CD14-positive monocyte (primary cell): ENCODE measurements around the gene MFGE8. TPM values are rescaled to one million over a fixed set of nuclear protein-coding genes. Genes with fewer than 3 reads are reported as not detected.
"Not testable (repeated sequence)": the region's sequence is repeated elsewhere in the genome, so short reads cannot be mapped to it uniquely, and the experiment has no call there.

Source experiments
- DNase-seq, 3 donors: peaks; one replicate each; pipeline ENCODE4 v3.0.0-alpha.2; 2011 to 2022
- H2AFZ ChIP-seq: 2 replicates; pipeline ENCODE4 v1.6.0; 2012; ENCODE audit warnings: mild to moderate bottlenecking, low read depth, low read length, inconsistent platforms; ENCODE audit not compliant: insufficient read depth, poor library complexity, severe bottlenecking
- H3K27ac ChIP-seq, 2 donors: 1 replicate in 1 of 2; 2 replicates in 1 of 2; pipeline ENCODE4 v1.5.1; 2012 to 2013; ENCODE audit warnings: low read length in 2 of 2, control low read depth in 1 of 2, inconsistent platforms in 1 of 2, low read depth in 1 of 2, mild to moderate bottlenecking in 1 of 2
- H3K27me3 ChIP-seq, 2 donors: one replicate each; pipeline versions ENCODE4 v1.6.0 to v1.6.1; 2011 to 2013; ENCODE audit warnings: low read length in 2 of 2; ENCODE audit not compliant: control insufficient read depth in 2 of 2, insufficient read depth in 2 of 2
- H3K36me3 ChIP-seq, 2 donors: replicated peaks in 1 of 2; 1 replicate in 1 of 2; 2 replicates in 1 of 2; pipeline versions ENCODE4 v1.5.1 to v1.6.1; 2012 to 2013; ENCODE audit warnings: low read length in 2 of 2, control low read depth in 1 of 2, inconsistent platforms in 1 of 2, mild to moderate bottlenecking in 1 of 2; ENCODE audit not compliant: insufficient read depth in 2 of 2, control insufficient read depth in 1 of 2
- H3K4me1 ChIP-seq, 2 donors: 1 replicate in 1 of 2; 2 replicates in 1 of 2; pipeline versions ENCODE4 v1.5.1 to v1.6.1; 2012 to 2013; ENCODE audit warnings: low read length in 2 of 2, control low read depth in 1 of 2, inconsistent platforms in 1 of 2, mild to moderate bottlenecking in 1 of 2, moderate library complexity in 1 of 2; ENCODE audit not compliant: insufficient read depth in 2 of 2, control insufficient read depth in 1 of 2
- H3K4me2 ChIP-seq: replicated peaks from 2 replicates; pipeline ENCODE3; 2012; ENCODE audit warnings: low read length, moderate library complexity, mild to moderate bottlenecking; ENCODE audit not compliant: poor library complexity, severe bottlenecking; ENCODE audit errors: extremely low read depth
- H3K4me3 ChIP-seq, 3 experiments: fragments of 200-600 bp in 1 of 3; sonication (generic) in 1 of 3; replicated peaks in 1 of 3; 1 replicate in 2 of 3; 2 replicates in 1 of 3; pipeline ENCODE4 v1.5.1; 2011 to 2013; ENCODE audit warnings: low read length in 3 of 3, mild to moderate bottlenecking in 3 of 3, control low read depth in 2 of 3, low read depth in 2 of 3, inconsistent platforms in 1 of 3, moderate library complexity in 1 of 3
- H3K79me2 ChIP-seq: 2 replicates; pipeline ENCODE4 v1.6.0; 2012; ENCODE audit warnings: mild to moderate bottlenecking, control low read depth, inconsistent platforms, low read length, moderate library complexity; ENCODE audit not compliant: insufficient read depth
- H3K9ac ChIP-seq: 2 replicates; pipeline ENCODE4 v1.6.0; 2017; ENCODE audit warnings: low read length, mild to moderate bottlenecking; ENCODE audit not compliant: insufficient read depth, poor library complexity, severe bottlenecking
- H3K9me3 ChIP-seq, 2 donors: replicated peaks in 1 of 2; 1 replicate in 1 of 2; 2 replicates in 1 of 2; pipeline versions ENCODE4 v1.5.1 to v1.6.1; 2012 to 2013; ENCODE audit warnings: low read length in 2 of 2, control low read depth in 1 of 2; ENCODE audit not compliant: control insufficient read depth in 1 of 2, insufficient read depth in 1 of 2
- H4K20me1 ChIP-seq: 2 replicates; pipeline ENCODE4 v1.6.0; 2012; ENCODE audit warnings: mild to moderate bottlenecking, low read length, control low read depth, moderate library complexity; ENCODE audit not compliant: insufficient read depth
- H3K27ac Mint-ChIP-seq, 7 donors: one replicate each; pipeline ENCODE4 v1.8.0; 2020; ENCODE audit warnings: mild to moderate bottlenecking in 7 of 7, mixed read lengths in 7 of 7, moderate library complexity in 6 of 7, inconsistent platforms in 2 of 7
- H3K27me3 Mint-ChIP-seq, 3 donors: one replicate each; pipeline ENCODE4 v1.8.0; 2021 to 2022; ENCODE audit warnings: low read depth in 3 of 3, mild to moderate bottlenecking in 3 of 3, mixed read lengths in 3 of 3, moderate library complexity in 3 of 3, inconsistent platforms in 1 of 3
- H3K36me3 Mint-ChIP-seq, 2 donors: one replicate each; pipeline ENCODE4 v1.8.0; 2020; ENCODE audit warnings: mixed read lengths in 2 of 2, inconsistent platforms in 1 of 2, mild to moderate bottlenecking in 1 of 2
- H3K4me1 Mint-ChIP-seq: one replicate; pipeline ENCODE4 v1.8.0; 2020; ENCODE audit warnings: mild to moderate bottlenecking, mixed read lengths
- H3K4me3 Mint-ChIP-seq, 2 donors: one replicate each; pipeline ENCODE4 v1.8.0; 2020; ENCODE audit warnings: mild to moderate bottlenecking in 2 of 2, mixed read lengths in 2 of 2, moderate library complexity in 1 of 2
- H3K9me3 Mint-ChIP-seq, 7 donors: one replicate each; pipeline ENCODE4 v1.8.0; 2020 to 2022; ENCODE audit warnings: mixed read lengths in 7 of 7, mild to moderate bottlenecking in 6 of 7, moderate library complexity in 6 of 7, inconsistent platforms in 2 of 7
- CTCF ChIP-seq: fragments of 200-600 bp; IDR thresholded peaks from one replicate; pipeline ENCODE4 v1.8.0; 2022; ENCODE audit warnings: antibody characterized with exemption, mild to moderate bottlenecking
- WGBS: methylation state at CpG from one replicate; pipeline ENCODE4 v1.1.5; 2013; ENCODE audit warnings: missing lambda C conversion rate; ENCODE audit not compliant: insufficient coverage; 5-methylcytosine and 5-hydroxymethylcytosine counted together
- intact Hi-C, 2 donors: fragments of 100-400 bp; cut with micrococcal nuclease; formaldehyde crosslinking; loops; one replicate each; pipeline versions ENCODE4 v1.15.0 to v1.15.1; 2023
- polyA plus RNA-seq, 3 donors: library from polyadenylated mRNA; depleted of rRNA in 1 of 3; unstranded in 2 of 3; stranded (reverse) in 1 of 3; fragments of 300-500 nt in 2 of 3; fragments of >200 nt in 1 of 3; fragmentation: Illumina TruSeq in 2 of 3; gene quantifications; 1 replicate in 2 of 3; 2 replicates in 1 of 3; pipeline ENCODE4 v1.2.3, GENCODE V29; 2012 to 2021

Gene MFGE8
- polyA plus RNA-seq, 3 donors: 2.7 TPM; not detected in 2

- H3K9me3 Mint-ChIP-seq: peaks cover 2 to 23% (median 16%) of the 10 kb centered on the region in 7 donors
- H3K9me3 ChIP-seq: peaks cover 7 to 11% of the 10 kb centered on the region in 2 donors
- no peak overlapping the region for H3K9ac ChIP-seq
- H3K27me3 ChIP-seq: no peaks in the 10 kb centered on the region
- H3K4me3 ChIP-seq: no peak overlapping the region
- no peak overlapping the region for H3K4me3 Mint-ChIP-seq
- intact Hi-C loops: no loop called here
- H3K4me1 Mint-ChIP-seq: no peaks in the 10 kb centered on the region
- TF ChIP-seq CTCF: no peak
- no CpG with 5 or more reads among the region's 2 CpGs for WGBS
- DNase-seq: no peak
- no peaks in the 10 kb centered on the region for H4K20me1 ChIP-seq
- H3K79me2 ChIP-seq: no peaks in the 10 kb centered on the region
- no peak overlapping the region for H3K4me2 ChIP-seq
- H3K27ac ChIP-seq: no peak overlapping the region
- H3K27ac Mint-ChIP-seq: no peak overlapping the region
- H3K4me1 ChIP-seq: no peaks in the 10 kb centered on the region
- H2AFZ ChIP-seq: no peak overlapping the region
- no peaks in the 10 kb centered on the region for H3K36me3 Mint-ChIP-seq
- H3K36me3 ChIP-seq: no peaks in the 10 kb centered on the region
- peaks cover 0 to 7% (median 2%) of the 10 kb centered on the region in 3 donors for H3K27me3 Mint-ChIP-seq
Measured at GRCh38 chr15:88930579-88930978, 17.4 kb upstream of the MFGE8 start.

- H3K9me3 Mint-ChIP-seq: peaks cover 0 to 21% (median 10%) of the 10 kb centered on the region in 7 donors
- H3K27me3 ChIP-seq, H3K36me3 ChIP-seq, intact Hi-C loops, H3K4me3 ChIP-seq, H3K27me3 Mint-ChIP-seq, H3K9ac ChIP-seq, DNase-seq, H3K27ac ChIP-seq, H3K36me3 Mint-ChIP-seq, H2AFZ ChIP-seq, H3K27ac Mint-ChIP-seq, H3K4me2 ChIP-seq, H3K4me1 ChIP-seq, H3K4me3 Mint-ChIP-seq, H3K4me1 Mint-ChIP-seq, H3K79me2 ChIP-seq, H3K9me3 ChIP-seq, H4K20me1 ChIP-seq: not testable (repeated sequence)
- WGBS: no CpG with 5 or more reads among the region's 3 CpGs
Measured at GRCh38 chr15:88929358-88930098, 16.3 kb upstream of the MFGE8 start.

GRCh38 chr15:88928192-88928591 is 15.0 kb upstream of the MFGE8 start:
- H3K27me3 Mint-ChIP-seq, H3K9ac ChIP-seq, H3K4me2 ChIP-seq, H3K36me3 Mint-ChIP-seq, H3K4me3 ChIP-seq, H3K27me3 ChIP-seq, H3K36me3 ChIP-seq, H3K4me3 Mint-ChIP-seq, H3K27ac ChIP-seq, intact Hi-C loops, H2AFZ ChIP-seq, DNase-seq, H3K4me1 ChIP-seq, H3K79me2 ChIP-seq, H3K9me3 ChIP-seq, H3K4me1 Mint-ChIP-seq, H4K20me1 ChIP-seq: not testable (repeated sequence)
- Mint-ChIP-seq H3K9me3 (peaks cover 0 to 14% (median 7%) of the 10 kb centered on the region in 7 donors), H3K27ac (peak overlapping the region in 1 of 7 donors; percentile 64)

GRCh38 chr15:88925648-88926047 is 12.5 kb upstream of the MFGE8 start:
- H2AFZ ChIP-seq, H3K27ac Mint-ChIP-seq, H3K36me3 ChIP-seq, H3K27me3 ChIP-seq, H3K36me3 Mint-ChIP-seq, H3K4me3 Mint-ChIP-seq, H3K27ac ChIP-seq, H3K4me1 ChIP-seq, H3K4me3 ChIP-seq, intact Hi-C loops, H3K4me1 Mint-ChIP-seq, H3K4me2 ChIP-seq, H3K9ac ChIP-seq, H3K9me3 ChIP-seq, H4K20me1 ChIP-seq, H3K79me2 ChIP-seq, H3K27me3 Mint-ChIP-seq, DNase-seq: not testable (repeated sequence)
- WGBS: no CpG with 5 or more reads among the region's 2 CpGs
- H3K9me3 Mint-ChIP-seq: peaks cover 0 to 13% (median 7%) of the 10 kb centered on the region in 7 donors
